ENCODE results near the gene USP13. TPM values are rescaled to one million over a fixed set of nuclear protein-coding genes. Genes with fewer than 3 reads are reported as not detected.

The USP13 gene
- total and polyA plus RNA-seq, 10 of the 15 experiments (the other 5 are each of a cell fraction or from before 2014, with no cell fraction given): 3.2 to 20.8 (median 9.0) TPM

- no peak overlapping the region for H3K4me3 ChIP-seq
- no peaks in the 10 kb centered on the region for H3K9me3 ChIP-seq (replicated peaks; ENCODE audit: control insufficient read depth, insufficient read depth, low read length)
- FAIRE-seq: no peak
- ChIA-PET SMC1A (ENCODE audit: uncharacterized antibody, unreplicated experiment) (interaction anchor here (0.5 kb wide), 1 partner anchor 1469 kb away, joined by 3 read pairs; no protein-coding TSS in a partner anchor), POLR2A (no interaction called here), CTCF (interaction anchor here (1.0 to 1.5 kb wide), 2 partner anchors 10 to 15 kb away, joined by 3 to 5 read pairs; no protein-coding TSS in a partner anchor), RAD21 (ENCODE audit: unreplicated experiment) (interaction anchor here (0.9 kb wide), 1 partner anchor 26 kb away, joined by 3 read pairs; no protein-coding TSS in a partner anchor)
- BruUV-seq (replicated peaks): no TSS peak
- intact Hi-C loops (cut with micrococcal nuclease; ENCODE audit: unreplicated experiment): no loop called here
- no peaks in the 10 kb centered on the region for H3K27me3 ChIP-seq (replicated peaks in 1 of 2; ENCODE audit: control insufficient read depth in 2 of 2, insufficient read depth in 2 of 2, low read length in 1 of 2)
- no peak overlapping the region for H3K27ac ChIP-seq (ENCODE audit: control insufficient read depth, insufficient read depth)
- no peaks in the 10 kb centered on the region for H3K79me2 ChIP-seq (ENCODE audit: control insufficient read depth, insufficient read depth, low read length)
- in situ Hi-C loops (cut with MboI): no loop called here
- no peak overlapping the region for H3K9ac ChIP-seq (ENCODE audit: control insufficient read depth, insufficient read depth, low read length)
- no peak overlapping the region for H3K4me2 ChIP-seq (ENCODE audit: control insufficient read depth, insufficient read depth)
- no peak for DNase-seq (ENCODE audit: low read depth, low spot score)
- H2AFZ ChIP-seq (ENCODE audit: control insufficient read depth, low read depth, low read length): no peak overlapping the region; the same call in 1 of the 2 replicates
- no peaks in the 10 kb centered on the region for H3K36me3 ChIP-seq (ENCODE audit: control insufficient read depth in 2 of 2, insufficient read depth in 2 of 2, low read length in 1 of 2)
- TF ChIP-seq NFXL1 (IDR thresholded peaks at IDR 0.05; ENCODE audit: borderline replicate concordance): no peak
- TF ChIP-seq EZH2 (IDR thresholded peaks at IDR 0.05; ENCODE audit: borderline replicate concordance, control insufficient read depth, low read depth, low read length): no peak
- no peak for TF ChIP-seq TCF12 (IDR thresholded peaks at IDR 0.05; ENCODE audit: low read depth, low read length)
- no peak for TF ChIP-seq SMARCA5 (IDR thresholded peaks at IDR 0.05)
- no peak for TF ChIP-seq DPF2 (IDR thresholded peaks at IDR 0.05)
- TF ChIP-seq NKRF (conservative IDR thresholded peaks at IDR 0.05): no peak
- no peak for TF ChIP-seq ESRRA (IDR thresholded peaks at IDR 0.05; ENCODE audit: low read length)
- TF ChIP-seq ZNF217 (IDR thresholded peaks at IDR 0.05): no peak
- no peak for TF ChIP-seq BCLAF1 (IDR thresholded peaks at IDR 0.05)
- ATAC-seq: no peak
- H4K20me1 ChIP-seq (ENCODE audit: control insufficient read depth, insufficient read depth): no peaks in the 10 kb centered on the region
- WGBS (ENCODE audit: insufficient coverage, insufficient replicate concordance, low lambda C conversion rate, missing lambda C conversion rate): 0% methylated on average over 1 of the region's 1 CpG
- H3K4me1 ChIP-seq (ENCODE audit: control insufficient read depth, insufficient read depth, low read length): no peaks in the 10 kb centered on the region
These were observed 173.4 kb downstream of the USP13 start for GRCh38 chr3:179826247-179826637.
